Fibroblast of lung (primary cell): ENCODE results near the gene THAP4.

Experiments
- CTCF ChIP-seq, 2 donors: IDR thresholded peaks in 1 of 2; conservative IDR thresholded peaks in 1 of 2; 1 replicate in 1 of 2; 2 replicates in 1 of 2; pipeline ENCODE4 v1.5.1; 2011 to 2012; ENCODE audit warnings: low read length in 2 of 2, control low read depth in 1 of 2, inconsistent platforms in 1 of 2, low read depth in 1 of 2, mild to moderate bottlenecking in 1 of 2
- EZH2 ChIP-seq: IDR thresholded peaks from 2 replicates; pipeline ENCODE4 v1.5.1; 2012; ENCODE audit warnings: low read length, control low read depth, mild to moderate bottlenecking; ENCODE audit errors: missing control alignments

GRCh38 chr2:241615041-241615440 is 21.9 kb downstream of the THAP4 start:
- no peak for TF ChIP-seq CTCF (conservative IDR thresholded peaks at IDR 0.05 in 1 of 2, IDR thresholded peaks at IDR 0.05 in 1 of 2; ENCODE audit: low read depth in 1 of 2, low read length in 2 of 2)
- TF ChIP-seq EZH2: no peak
